NCI-H774 (cell line): ENCODE results near the gene ANKZF1.

Experiments used
- DNase-seq: peaks from one replicate; lab custom pipeline; 2025; lab: John Stamatoyannopoulos, UW

ANKZF1 gene

DNA sequence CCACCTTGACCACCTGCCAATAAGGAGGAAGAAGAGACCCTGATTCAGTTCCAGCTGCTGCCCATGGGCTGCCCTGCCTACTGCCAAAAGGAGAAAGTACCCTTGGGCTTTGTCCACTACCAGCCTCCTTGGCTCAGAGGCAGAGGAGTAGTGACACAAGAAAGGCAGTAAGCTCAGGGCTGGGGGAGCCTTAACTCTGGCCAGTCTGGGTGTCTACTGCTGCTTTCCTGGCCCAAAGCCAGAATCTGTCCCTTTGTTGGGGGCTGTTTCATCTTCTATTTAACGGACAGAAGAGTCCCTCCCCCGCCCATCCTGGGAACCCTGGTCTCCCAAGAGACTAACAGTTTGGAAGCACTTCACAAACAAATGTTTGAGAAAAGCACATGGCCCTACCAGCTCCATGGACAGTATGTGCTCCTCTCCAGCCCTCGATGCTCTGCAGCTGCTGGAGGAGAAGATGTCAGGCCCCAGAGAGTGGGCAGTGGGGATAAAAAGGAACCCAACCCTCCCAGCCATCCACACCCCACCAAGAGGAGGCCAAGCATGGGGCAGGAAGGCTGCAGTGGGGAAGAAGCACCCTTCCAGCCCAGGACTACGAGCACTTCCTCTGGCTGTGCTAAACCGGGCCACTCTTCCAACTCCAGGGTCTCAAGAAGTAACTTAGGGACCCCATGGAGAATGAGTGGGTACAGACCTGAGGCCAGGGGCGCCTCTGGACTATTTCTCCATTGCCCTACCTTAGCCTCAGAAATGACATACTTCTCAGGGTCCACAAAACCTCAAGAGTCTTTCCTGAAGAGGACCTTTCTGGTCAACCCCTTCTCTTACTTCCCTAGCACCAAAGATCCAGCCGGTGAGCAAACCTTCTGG is 1.3 kb upstream of the ANKZF1 start:
- DNase-seq = no peak

DNA sequence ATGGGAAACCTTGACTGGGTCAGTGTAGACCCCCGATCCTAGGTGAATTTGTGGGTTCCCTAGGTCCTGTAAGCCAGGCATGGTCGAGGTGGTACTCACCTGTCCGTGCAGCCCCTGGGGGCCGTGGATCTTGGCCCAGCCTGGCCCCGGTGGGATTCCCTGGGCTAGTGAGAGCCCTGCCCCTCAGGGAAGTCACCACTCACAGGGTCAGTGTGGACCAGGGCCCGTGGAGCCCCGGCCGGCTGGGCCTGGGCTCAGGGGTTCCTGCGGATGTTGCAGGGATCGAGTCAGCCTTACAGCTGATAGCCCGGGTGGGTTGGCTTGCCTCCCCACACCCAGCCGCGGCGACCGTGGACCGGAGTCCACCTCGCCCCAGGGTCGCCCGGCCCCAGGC is 698 bp upstream of the ANKZF1 start:
- DNase-seq = no peak

DNA sequence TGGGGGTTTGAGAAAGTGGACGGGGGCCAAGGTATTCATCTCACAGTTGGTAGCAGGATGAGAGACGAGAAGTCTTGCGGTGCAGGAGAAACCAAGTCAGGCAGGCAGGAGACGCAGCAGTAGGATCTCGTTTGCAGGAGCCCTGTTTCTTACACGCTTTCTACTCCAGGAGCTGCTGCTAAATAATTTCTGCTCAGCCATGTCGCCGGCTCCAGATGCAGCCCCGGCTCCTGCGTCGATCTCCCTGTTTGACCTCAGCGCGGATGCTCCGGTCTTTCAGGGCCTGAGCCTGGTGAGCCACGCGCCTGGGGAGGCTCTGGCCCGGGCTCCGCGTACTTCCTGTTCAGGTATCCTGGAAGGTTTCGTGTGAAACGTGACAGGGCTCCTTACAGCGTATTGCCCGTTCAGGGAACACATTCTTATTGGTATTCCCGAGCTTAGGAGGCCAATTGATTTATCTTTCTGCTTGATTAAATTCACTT is 494 bp downstream of the ANKZF1 start:
- DNase-seq = no peak

DNA sequence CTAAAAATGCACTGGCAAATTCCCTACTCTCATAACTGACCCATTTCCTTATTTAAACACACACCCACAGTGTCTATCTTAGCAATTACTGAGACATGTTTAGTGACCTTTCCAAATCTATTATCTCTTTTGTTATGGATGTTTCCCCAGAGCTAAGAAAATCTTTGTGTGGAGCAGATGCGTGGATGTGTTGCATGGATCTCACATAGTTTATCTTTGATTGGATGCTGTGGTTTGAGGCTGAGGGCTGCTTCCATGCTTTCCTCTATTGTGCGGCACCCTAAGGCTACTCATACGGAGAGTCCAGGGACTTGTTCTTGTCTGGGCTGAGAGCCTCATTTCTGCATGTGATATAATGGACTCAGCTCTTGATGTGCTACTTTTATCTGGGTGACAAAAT is 4.7 kb downstream of the ANKZF1 start:
- no peak for DNase-seq

DNA sequence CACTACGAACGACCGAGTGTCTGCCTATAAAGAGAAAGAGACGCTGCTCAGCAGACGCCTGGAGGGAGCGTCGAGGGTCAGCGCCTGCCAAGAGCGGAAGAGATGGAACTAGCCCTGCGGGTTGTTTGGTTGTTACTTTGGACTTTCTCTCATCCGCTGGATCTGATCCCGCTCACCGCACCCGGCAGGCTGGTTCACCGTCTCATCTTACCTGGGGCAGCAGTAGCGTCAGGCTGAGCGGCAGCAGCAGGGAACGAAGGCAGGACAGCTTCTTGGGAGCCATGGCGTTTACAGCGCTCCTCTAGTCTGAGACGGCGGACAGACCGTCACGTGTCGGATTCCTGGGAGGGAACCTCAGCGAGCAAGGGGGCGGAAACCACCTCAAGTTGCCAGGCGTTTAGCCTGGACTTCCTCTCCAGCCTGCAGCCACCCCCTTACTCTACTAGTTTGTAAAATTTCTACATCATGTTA is 13.7 kb downstream of the ANKZF1 start:
- no peak for DNase-seq

DNA sequence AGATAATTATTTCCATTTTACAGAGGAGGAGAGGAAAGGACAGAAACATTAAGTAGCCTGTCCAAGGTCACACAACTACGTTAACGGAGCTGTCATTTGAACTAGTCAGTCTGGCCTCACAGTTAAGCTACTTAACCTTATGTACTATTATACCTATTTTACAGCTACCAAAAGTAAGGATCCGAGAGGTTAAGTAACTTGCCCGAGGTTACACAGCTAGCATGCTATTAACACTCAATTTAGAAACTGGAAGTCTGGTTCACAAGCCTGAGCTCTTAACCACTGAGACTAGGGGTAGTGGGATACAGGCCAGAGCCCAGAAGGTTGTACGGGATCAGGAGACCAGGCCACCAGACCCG is 15.2 kb downstream of the ANKZF1 start:
- DNase-seq = no peak

DNA sequence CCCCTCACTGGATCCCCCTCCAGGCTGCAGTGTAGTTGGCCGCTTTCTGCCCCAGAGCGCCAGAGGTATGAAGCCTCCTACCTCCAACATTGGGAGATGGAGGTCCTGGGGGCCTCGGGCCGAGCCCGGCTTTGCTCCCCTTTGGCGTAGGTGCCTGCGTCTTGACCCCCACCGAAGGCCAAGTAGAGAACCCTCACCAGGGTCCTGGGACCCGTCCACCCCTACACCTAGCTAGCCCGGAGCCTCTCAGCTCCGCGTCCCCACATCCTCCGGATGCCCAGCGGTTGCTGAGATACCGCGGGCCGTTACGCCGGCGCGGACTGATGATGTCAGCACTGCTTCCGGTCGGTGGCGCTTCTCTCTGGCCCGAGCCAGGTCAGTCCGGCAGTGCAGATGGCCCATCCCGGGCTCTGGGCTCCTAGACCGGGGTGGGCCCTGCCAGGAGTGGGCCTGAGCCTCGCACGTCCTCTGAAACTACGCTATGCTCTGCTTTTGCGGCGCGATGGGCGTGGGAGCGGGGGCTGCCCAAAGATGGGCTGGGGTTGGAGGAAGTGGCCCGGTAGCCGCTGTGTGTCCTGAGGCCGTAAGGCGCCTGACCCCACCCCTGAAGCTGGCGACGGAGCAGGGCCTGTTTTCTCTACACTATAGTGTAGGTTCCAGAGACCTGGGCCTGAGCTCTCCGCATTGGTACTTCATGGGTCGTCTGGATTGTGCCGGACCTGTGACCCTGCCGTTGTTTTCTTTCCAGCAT is 15.7 kb downstream of the ANKZF1 start, which contains the start of the genes GLB1L and STK16:
TSS of gene GLB1L (minus strand) at position 297 of the 751 bp plus-strand sequence. CDS start 1,871 bp downstream, outside the sequence.
TSS of gene STK16 (plus strand) at position 332 of the 751 bp plus-strand sequence. CDS start 521 bp downstream, outside the sequence.
- DNase-seq = peak; percentile 87

DNA sequence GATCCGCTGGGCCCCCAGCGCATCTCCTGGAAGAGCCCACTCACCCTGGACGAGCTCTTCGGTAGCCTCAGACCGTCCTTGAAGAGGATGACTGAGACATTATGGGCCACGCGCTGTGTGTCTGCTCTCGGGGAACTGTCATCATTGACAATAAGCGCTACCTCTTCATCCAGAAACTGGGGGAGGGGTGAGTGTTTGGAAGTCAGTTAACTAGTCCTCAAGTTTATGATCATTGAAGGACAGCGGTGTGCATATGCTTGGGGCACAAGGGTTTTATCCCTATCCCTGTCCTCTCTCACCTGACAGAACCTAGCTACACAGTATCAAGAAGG is 16.3 kb downstream of the ANKZF1 start:
- DNase-seq = no peak

DNA sequence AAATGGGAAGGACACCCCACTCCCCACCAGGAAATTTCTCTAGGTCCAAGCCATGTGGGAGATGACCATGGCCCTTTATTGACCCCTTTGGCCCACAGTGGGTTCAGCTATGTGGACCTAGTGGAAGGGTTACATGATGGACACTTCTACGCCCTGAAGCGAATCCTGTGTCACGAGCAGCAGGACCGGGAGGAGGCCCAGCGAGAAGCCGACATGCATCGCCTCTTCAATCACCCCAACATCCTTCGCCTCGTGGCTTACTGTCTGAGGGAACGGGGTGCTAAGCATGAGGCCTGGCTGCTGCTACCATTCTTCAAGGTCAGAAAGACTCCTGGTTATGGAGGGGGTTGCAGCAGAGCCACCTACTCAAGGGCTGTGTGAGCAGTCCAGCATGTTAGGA is 17.0 kb downstream of the ANKZF1 start:
- DNase-seq = no peak

DNA sequence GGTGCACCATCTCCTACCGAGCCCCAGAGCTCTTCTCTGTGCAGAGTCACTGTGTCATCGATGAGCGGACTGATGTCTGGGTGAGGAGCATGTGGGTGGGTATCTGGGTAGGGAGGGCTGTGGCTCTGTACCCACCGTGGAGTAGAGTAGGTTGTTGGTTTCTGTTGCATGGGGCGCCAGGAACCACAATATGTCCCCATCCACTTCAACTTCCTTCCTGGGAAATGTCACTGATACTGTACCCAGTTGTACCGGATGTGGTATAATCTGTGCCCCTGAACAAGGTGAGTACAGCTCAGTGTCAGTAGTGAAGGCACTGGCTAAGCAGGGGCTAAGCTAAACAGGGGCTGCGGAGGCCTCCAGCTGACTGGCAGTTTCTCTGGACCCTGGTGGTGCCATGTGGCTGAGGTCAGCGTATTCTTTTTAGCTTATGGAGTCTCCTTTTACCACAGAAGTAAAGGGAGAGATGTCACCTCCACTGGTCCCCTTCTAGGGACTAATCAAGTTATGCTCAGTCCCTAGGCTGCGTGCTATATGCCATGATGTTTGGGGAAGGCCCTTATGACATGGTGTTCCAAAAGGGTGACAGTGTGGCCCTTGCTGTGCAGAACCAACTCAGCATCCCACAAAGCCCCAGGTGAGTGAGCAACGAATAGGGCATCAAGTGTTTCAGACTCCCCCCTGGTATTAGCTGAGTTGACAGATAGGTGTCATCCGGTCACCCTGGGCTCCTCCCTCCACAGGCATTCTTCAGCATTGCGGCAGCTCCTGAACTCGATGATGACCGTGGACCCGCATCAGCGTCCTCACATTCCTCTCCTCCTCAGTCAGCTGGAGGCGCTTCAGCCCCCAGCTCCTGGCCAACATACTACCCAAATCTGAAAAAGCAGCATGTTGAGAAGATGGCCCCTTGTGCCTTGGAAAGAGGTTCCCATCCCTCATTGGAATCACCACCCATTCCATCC is 18.4 kb downstream of the ANKZF1 start:
- DNase-seq = no peak

DNA sequence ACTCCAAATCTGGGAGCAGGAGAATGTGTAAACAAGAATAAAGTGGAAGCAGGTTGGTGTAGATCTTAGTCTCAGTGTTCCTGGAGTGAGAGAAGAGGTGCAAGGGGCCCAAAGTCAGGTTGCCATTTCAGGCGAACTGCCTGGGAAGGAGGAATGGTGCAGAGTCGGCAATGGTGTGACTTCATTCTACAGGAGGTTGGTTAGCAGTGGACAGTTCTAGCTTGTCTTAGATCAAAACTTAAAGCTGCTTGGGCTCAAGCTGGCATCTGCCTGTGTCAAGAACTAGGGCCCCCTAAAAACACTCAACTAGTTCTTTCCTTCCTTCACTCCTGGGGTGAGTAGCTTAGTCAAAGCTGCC is 19.2 kb downstream of the ANKZF1 start:
- DNase-seq = no peak

DNA sequence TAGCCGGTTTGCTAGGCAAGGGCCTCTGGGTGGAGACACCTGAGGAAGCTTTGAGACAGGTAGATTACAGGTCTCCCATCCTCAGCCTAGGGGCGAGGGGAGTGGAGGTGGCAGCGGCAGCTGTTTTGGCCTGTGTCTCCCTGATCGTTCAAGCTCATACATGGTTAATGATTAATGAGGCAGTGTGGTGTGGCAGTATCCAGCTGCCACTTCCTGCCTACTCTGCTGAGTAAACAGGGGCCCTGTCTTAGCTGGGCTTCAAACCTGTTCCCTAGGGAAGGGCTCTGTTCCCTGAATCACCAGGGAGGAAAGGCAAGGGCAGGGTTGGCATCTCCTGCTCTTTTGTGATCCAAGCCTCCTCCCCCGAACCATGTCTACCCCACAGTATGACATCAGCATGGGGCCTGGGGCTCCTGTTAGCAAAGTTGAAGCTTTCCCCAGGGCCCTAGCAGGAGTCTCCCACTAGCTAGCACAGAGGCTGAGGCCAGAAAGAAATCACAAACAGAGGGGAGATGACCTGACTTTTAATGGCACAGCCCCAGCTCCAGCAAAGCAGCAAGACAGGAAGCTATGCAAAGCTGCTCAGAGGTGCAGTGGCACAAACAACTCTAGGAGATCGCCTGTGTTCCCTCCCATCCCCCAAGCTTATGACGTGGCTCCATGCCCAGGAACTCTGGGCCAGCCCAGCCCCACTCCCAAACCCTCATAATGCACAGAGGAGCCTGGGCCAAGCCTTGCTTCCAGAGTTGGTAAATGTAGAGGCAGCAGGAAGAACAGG is 19.8 kb downstream of the ANKZF1 start:
- peak; percentile 7 for DNase-seq

DNA sequence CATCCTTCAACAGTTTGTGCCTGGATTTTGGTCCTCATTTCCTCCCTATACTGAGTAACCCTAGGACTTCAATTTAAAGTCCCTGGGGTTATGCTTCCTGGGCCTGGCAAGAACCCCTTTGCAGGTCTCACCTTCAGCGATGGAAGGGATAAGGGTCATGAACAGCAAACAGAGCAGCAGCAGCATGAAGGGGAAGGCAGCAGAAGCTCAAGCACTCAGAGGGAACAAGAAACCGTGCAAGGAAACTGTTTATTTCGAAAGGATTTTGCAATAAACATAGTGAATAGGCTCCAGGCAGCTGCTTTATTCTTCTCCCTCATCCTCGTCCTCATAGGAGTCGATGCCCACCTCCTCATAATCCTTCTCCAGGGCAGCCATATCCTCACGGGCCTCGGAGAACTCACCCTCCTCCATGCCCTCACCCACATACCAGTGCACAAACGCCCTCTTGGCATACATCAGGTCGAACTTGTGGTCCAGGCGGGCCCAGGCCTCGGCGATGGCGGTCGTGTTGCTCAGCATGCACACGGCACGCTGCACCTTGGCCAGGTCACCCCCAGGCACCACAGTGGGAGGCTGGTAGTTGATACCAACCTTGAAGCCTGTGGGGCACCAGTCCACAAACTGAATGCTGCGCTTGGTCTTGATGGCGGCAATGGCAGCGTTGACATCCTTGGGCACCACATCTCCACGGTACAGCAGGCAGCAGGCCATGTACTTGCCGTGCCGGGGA is 20.6 kb downstream of the ANKZF1 start:
- DNase-seq = no peak

DNA sequence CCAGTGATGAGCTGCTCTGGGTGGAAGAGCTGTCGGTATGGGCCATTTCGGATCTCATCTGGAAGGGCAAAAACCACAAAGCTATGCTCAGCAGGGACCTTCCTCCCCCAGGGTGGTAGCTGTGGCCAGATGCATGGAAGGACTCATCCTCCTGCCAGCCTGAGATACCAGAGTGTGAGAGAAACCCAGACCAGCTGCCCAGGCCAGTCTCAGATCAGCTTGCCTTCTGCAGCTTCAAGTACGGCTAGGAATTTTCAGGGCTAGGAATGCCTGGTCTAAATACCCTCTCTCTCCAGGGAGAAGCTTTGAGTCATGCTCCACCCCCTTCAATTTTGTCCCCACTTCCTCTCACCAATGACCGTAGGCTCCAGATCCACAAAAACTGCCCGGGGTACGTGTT is 22.1 kb downstream of the ANKZF1 start:
- DNase-seq = no peak

DNA sequence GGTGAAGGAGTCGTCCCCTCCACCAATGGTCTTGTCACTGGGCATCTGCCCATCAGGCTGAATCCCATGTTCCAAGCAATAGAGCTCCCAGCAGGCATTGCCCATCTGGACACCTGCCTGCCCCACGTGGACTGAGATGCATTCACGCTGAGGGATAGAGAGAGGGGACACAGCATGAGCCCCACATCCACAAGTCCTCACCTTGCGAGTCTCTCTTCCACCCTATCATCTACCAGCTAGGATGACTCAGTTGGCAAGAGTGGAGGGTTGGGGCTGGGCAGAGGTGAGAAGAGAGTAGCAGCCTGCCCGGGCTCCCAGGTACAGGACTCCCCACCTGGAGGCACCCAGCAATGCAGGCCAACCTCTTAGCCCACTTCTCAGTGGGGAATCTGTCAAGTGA is 22.5 kb downstream of the ANKZF1 start:
- no peak for DNase-seq

DNA sequence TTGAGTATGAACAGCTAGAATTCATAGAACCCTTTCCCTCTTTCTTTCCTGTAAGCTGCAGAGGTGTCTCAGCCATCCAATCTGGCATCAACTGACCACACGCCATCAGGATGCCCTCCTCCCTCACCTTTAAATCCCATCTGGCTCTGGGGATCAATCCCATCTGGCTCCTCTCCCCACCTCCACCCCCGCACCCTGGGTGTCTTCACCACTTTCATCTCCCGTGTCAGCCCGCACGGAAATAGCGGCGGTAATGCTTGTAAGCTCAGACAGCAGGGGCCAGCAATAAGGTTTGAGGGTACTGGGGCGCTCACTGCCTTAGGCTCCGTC is 22.9 kb downstream of the ANKZF1 start:
- DNase-seq = no peak

DNA sequence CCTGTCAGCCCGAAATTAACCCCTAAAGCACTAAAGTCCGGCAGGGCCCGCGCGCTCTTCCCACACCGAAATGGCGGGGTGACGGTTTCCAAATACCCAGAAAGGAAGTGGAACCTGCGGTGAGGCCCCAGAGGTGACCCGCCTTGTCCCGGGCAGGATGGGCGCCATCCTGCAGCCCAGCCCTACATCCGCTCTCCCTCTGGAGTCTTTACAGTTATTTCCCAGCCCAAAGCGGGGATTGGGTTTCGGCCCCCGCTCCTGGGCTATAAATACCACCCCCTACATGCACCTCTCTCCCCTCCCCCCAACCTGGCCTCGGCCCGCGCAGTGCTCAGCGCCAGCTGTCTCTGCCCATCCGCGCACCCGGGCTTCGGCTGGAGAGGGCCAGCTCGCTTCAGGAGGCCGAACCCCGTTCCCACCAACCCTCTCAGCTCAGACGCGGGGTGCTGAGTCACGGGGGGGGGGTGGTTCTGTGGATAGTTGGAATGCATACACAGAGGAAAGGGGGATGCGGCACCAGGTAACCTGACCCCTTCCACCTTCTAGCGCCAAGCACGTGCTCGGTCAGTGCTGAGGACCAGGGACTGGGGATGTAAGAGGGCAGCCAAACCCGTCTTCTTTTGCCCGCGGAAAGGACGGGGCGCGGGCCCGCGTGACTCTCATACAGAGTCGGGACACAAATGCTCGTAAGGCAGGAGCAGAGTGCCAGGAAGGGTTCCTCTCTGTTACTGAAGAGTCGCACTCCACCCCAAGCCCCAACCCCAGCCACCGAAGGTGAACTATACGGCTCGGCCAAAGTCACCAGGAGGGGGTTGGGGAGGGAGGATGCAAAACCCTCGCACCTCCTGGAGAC is 23.5 kb downstream of the ANKZF1 start, which contains the start of gene TUBA4B:
TSS of gene TUBA4B (plus strand) at position 344 of the 853 bp plus-strand sequence. CDS start at position 509, 165 bp downstream.
- DNase-seq = no peak

DNA sequence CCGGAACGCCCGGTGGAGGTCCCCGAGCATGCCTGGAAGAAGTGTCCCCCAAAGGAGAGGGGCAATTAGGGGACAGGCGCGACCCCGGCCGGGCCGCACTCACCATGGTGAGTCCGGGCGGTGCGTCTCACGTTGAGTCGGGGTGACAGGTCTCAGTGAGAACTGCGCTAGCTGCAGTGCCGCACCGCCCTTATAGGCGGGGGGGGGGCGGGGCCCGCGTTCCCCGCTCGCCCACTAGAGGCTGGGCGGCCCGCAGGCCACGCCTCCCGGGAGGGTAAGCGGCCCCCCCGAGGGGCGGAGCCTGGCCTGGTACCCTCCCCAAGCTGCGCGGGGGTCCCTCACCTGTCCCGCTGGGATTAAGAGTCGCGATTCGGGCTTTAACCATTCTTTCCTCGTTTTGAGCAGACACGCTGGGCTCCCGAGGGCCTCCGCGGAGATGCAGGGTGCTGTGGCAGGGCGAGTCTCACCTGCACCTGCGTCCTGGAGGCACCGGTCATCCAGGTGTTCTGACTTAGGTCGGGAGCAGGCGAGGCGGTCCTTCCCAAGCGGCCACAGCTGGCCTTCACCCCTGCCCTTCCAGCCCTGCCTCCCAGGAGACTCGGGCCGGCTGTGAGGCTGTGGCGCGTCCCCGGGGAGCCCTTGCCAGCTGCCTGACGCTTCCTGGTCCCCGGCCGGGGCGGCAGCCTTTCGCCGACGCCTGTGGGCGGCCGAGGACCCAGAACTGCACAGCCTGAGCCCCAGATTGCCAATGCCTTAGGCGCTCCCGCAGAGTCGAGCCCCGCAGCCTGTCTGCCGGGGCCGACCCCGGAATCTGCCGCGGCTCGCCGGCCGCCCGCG is 24.4 kb downstream of the ANKZF1 start, which contains the start of gene TUBA4A:
TSS of gene TUBA4A (minus strand) at position 166 of the 837 bp plus-strand sequence. CDS start at position 106, 60 bp downstream.
- peak; percentile 75 for DNase-seq
